Testis (tissue), 2 donors: ENCODE data around the gene FRYL.

ENCODE experiments used
- POLR2A ChIP-seq: fragments of 450-650 bp; IDR thresholded peaks from one replicate; pipeline ENCODE4 v1.6.1; 2017; ENCODE audit warnings: antibody characterized with exemption, mild to moderate bottlenecking, moderate library complexity
- TF ChIP-seq, protein P1 (sequence below), 3 experiments: fragments of 450-650 bp in 2 of 3; fragments of 200-600 bp in 1 of 3; sonication (generic) in 1 of 3; IDR thresholded peaks; one replicate each; pipeline ENCODE4 v1.5.1; 2016 to 2019; ENCODE audit warnings: antibody characterized with exemption in 3 of 3, mild to moderate bottlenecking in 2 of 3, moderate library complexity in 1 of 3

- no peak for TF ChIP-seq POLR2A
- TF ChIP-seq, protein P1, sequence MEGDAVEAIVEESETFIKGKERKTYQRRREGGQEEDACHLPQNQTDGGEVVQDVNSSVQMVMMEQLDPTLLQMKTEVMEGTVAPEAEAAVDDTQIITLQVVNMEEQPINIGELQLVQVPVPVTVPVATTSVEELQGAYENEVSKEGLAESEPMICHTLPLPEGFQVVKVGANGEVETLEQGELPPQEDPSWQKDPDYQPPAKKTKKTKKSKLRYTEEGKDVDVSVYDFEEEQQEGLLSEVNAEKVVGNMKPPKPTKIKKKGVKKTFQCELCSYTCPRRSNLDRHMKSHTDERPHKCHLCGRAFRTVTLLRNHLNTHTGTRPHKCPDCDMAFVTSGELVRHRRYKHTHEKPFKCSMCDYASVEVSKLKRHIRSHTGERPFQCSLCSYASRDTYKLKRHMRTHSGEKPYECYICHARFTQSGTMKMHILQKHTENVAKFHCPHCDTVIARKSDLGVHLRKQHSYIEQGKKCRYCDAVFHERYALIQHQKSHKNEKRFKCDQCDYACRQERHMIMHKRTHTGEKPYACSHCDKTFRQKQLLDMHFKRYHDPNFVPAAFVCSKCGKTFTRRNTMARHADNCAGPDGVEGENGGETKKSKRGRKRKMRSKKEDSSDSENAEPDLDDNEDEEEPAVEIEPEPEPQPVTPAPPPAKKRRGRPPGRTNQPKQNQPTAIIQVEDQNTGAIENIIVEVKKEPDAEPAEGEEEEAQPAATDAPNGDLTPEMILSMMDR (IDR thresholded peaks at IDR 0.05): no peak
Observed at GRCh38 chr4:48738856-48739255, 41.2 kb downstream of the FRYL start.
